ENCODE results near the gene SH3GL3.

- no peak for TF ChIP-seq SIN3A (IDR thresholded peaks at IDR 0.05; ENCODE audit: borderline replicate concordance, insufficient read depth, low read depth, low read length)
- no peak for TF ChIP-seq CTCF (IDR thresholded peaks at IDR 0.05)
- TF ChIP-seq REST (IDR thresholded peaks at IDR 0.05; ENCODE audit: insufficient read depth in 1 of 2, low read depth in 2 of 2, low read length in 1 of 2): no peak
- no peak for TF ChIP-seq POLR2AphosphoS5 (IDR thresholded peaks at IDR 0.05; ENCODE audit: low read depth, low read length)
- no peak for TF ChIP-seq TCF7L2 (IDR thresholded peaks at IDR 0.05; ENCODE audit: low read depth, low read length)
These were observed 49.6 kb downstream of the SH3GL3 start for GRCh38 chr15:83496766-83497165.
